Stimulated activated CD4-positive, alpha-beta T cell treated with anti-CD3 and anti-CD28 coated beads, Interleukin-1b, Interleukin-23, amount 100 ng/mL, for 24 hours (primary cell): ENCODE data around the gene SFRP2.

Experiments
- DNase-seq, 4 experiments: peaks; one replicate each; pipeline ENCODE4 v3.0.0-alpha.2; 2020; ENCODE audit warnings: low read depth in 4 of 4, low spot score in 1 of 4

Gene SFRP2

DNA sequence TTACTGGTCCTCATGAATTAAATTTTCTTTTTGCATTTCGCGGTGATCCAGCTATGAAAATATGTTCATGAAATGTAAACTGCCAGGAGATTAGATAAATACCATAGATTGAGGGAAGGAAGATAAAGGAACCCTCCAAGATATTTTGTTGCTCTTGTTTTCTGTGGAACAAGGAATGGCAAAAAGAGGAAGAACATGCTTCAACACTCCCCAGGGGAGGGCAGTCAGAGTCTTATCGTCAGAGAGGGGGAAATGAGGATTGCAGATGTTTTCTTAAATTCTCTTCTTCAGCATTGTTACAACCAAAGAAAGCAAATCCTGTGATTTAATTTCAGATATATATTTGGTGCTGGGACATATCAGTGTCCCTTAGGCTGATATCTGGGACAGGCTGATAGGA lies 9.5 kb upstream of the SFRP2 start:
- DNase-seq: no peak

DNA sequence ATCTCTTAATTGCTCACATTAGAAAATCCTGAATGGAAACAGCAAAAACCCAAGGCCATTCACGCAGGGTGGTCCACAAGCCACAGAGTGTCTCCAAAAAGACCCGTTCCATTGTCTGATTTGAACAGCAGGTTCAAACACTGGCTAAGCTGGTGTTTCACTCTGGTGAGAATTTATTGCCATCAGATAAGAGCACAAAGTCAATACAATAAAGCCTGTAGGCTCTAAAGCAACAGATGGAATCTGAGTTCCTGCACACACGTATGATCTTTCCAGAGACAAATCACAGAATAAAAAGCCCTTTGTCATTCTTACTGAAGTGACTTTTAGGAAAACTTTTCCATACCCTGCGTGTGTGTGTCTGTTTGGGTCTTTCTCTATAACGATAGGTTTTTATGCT lies 5.1 kb upstream of the SFRP2 start:
- no peak for DNase-seq

DNA sequence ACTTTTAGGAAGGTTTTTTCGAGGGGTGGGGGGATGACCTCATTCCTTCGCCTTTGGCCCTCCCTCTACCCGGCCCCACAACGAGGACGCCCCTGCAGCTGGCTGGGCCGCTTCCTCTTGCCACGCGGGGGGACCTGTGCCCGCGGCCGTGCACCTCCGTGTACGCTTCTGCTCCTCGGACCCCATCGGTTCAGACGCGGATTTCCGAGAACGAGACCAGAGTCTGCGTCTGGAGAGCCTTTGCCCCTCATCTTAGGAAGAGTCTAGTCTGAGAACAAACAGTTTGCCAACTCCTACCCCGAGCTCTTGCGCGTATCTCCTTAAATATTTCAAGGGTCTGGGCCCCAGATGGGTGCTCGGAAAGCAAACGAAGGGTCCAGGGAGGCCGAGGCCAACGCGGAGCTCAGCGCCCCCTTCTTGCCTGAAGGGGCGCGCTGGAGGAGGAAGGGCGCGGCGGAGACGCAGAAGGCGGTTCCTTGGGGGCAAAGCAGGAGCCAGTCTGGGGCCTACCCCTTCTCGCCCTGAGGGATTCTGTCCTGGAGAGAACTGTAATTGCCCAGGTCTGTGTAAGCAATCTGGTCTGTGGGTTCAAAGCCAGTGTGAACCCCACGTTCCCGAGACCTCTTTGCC lies 3.9 kb upstream of the SFRP2 start:
- no peak for DNase-seq

DNA sequence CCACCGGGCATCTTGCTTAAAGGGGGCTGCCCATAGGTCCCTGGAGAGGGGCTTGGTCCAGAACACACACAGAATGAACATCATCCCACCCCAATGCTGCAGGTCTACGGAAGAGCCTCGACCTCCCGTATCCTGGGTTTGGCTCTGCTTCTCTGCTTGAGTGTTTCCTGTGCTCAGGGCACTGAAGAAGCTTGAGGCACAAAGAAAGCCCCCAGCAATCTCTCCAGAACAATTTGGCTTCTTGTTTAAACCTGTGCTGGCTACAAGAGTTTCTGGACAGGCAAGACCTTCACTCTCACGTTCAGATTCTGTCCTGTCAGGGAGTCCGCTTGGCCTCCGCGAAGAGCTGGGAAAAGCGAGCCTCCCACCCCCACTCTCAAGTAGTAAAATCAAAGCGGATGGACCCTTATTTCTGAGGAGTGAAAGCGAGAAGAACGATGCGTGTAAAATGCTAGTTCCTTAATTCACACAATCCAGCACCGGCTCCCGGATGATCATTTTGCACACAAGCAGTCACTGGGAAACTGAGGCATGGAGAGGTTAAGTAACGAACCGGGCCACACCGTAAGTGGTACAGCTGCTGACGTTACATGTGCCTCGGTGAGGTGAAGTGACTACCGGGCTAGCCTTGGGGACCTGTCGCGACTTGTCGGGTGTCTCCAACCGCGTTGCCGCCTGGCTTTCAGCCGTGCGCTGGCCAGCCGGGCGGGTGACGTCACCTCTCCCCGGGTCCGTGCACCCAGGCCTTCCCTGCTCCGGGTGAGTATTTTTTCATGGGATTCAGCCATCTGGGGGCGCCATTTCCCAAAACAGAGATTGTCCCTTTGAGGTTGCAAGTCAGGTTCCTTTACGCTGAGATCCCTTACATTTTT lies 3.1 kb upstream of the SFRP2 start:
- DNase-seq: peak in 1 of 4 experiments; percentile 36

DNA sequence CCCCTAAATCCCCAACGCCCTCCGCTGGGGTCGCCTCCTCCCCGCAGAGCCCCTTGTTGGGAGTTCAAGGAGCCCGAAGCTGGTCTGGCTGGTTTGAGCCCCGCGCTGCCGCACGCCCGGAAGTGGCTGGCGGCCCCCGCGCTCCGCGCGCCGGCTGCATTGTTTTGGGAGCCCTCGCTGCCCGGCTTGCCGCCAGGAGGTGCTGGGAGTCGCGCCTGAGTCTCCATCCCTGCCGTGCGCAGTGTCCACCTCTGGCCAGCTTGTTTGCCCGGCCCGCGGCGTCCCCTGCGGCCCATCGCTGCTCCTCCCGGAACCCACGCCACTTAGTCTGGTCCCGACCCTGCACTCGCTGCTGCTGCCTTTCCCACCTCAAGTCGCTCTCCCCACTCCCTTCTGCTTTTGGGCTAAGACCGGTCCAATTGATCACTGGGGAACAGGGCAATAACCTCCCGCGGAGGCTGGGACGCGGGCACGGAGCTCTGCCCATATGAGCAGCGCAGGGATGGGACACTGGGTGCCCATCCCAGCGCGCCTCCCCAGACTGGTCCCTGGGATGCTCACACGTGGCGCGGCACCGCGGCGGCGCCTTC lies 2.2 kb upstream of the SFRP2 start:
- peak in 1 of 4 experiments; percentile 25 for DNase-seq

DNA sequence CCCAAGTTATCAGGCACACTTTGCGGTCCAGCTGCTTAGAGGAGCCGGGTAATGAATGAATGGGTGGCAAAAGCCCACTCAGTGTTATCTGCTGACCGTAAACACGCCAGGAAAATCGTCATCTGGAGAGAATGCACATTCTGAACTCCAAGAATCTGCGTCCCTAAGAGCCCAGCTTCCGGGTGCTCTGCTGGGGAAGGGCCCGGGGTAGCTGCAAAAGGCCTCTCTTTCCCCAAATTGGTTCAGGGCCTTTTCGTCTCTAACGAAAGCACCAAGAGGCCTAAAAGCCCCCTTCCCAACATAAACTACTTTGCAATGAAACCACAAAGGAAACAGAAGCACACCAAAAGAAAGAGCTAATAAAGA lies 1.6 kb upstream of the SFRP2 start:
- no peak for DNase-seq

DNA sequence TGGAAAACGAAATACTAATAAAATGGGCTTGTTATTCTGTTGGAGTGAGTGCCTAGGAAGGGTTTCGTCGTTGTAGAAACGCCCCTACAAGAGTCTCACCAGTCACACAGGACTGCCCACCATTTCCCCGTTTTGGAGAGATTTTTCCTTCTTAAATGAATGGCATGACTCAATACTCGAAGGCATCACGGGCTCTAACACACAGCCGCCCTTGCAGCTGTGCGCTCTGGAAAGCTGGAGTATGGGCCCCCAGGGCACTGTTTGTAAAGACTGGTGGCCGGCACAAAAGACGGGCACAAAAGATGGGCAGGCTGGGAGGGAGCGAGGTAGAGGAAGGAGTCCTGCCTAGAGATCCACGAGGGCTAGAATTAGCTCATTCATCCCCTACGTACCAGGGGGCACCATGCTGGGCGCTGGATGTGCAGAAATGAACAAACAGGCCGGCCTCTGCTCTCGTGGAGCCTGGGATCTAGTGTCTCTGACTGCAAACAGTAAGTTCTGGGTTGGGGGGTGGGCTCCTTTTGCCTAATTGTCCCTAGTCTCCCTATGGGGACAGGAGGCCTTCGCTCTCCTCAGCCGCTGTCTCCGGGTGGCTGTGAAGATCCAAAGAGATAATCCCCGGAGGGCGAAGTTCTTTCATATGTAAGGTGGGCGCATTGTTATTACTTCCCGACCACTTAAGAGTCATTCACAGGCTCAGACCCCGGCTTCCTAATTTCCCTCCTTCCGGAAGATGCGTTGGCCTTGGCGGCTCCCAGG lies 1.0 kb upstream of the SFRP2 start:
- no peak for DNase-seq

DNA sequence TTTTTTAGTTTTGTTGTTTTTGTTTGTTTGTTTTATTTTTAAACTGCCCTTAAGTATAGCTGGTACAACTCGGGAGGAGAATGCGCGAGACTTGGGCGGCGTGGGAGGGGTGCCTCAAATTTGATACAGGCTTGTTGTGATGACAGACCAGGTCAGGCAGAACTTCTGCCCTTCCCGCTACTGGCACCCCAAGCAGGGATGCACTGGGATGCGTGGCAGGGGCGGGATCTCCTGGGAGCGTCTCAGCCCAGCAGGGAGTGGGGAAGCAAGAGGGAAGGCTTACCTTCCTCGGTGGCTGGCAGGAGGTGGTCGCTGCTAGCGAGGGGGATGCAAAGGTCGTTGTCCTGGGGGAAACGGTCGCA lies 851 bp downstream of the SFRP2 start:
- DNase-seq: no peak

DNA sequence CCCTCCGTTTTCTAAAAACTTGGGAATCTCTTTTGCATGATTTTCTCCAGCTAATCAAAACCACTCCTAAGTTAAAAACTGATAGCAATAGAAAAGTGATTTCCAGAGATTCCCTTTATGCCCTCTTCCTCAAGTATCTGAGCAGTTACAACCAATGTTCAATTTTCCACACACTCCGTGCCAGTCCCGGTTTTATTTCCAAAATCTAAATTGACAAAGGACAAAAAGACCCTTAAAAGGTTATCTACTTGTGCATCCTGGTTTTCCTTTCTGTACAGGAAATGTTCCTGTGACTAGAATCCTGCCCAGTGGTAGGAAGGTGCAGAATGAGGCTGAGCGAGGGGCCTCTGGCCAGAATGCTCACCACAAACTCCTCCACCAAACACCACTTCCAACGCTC lies 1.3 kb downstream of the SFRP2 start:
- no peak for DNase-seq

DNA sequence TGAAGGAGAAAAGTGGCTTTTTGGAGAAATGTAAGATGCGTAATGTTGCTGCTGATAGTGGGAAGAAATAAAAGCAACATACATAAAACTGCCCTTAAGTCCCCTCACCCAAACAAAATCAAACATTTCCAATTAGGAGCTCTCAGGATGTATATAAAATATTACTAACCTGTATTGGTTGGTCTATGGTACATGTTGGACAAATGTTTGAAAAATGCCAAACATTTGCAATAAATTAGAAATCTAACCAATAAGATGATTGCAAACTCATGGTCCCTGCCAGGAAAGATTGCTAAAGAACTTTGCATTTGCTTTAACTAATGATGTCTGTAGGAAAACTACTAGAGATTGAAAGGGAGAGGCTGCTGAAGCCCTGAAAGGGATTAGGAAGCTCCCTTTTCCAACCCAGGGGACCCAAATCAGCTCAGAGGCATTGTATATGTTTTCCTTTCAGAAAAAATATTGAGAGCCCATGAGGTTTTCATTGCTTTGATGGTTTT lies 1.8 kb downstream of the SFRP2 start:
- DNase-seq: no peak

DNA sequence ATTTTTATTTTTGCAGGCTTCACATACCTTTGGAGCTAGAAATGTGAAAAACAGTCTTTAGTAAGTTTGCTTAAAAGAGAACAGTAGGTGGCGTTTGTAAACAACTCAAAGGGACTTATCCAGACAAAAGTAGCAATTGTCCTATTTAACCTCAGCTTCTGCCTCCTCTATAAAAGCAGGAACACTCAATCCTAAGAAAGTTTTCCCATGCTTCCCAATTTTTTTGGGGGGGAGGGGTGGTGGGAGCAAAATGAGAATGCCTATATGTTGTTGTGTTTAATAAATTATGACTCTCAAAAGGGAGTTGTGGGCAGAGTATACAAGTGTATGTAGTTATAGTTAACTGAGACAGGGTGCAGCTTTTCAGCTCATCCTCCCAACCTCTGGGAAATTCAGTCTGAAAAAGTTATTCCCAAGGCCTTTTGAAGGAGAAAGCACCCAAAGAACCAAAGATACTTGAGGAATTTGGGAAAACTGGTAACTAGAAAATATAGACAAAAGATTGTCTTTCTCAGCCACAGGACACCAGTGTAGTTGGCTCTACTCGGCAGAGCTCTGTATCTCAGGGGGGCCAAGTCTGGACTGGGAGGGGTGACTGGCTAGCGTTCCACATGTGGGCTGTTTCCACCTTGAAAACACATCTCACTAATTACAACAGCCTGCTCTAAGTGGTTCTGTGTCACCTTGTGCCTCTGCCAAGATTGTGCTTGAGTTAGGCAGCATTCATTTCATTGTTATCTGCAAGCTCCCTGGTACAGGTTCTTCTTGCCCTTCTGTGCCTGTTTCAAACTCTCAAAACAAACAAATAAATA lies 2.8 kb downstream of the SFRP2 start:
- no peak for DNase-seq

DNA sequence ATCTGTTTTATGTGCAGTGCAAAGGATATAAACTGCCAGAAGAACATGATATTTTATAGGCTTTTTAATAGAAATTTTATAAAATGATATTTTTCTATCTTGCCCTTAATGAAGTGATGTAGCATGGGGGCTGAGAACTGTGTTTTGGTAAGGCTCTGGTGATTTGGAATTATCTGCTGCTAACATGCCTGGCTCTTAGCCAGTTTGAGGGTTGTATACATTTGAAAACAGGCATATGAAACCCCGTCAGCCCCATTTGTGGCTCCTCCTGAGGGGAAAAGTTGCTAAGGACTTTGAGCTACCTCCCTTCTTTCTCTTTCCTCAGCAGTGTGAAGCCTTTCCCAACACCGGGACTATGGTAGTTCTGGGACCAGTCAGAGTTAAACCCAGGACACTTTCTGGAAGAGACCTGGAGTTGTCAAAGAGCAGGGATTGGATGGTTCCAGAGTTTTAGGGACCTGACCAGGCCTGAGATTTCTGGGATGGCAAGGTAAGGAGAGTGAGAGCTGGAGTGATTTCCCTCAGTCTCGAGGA lies 4.7 kb downstream of the SFRP2 start:
- no peak for DNase-seq

DNA sequence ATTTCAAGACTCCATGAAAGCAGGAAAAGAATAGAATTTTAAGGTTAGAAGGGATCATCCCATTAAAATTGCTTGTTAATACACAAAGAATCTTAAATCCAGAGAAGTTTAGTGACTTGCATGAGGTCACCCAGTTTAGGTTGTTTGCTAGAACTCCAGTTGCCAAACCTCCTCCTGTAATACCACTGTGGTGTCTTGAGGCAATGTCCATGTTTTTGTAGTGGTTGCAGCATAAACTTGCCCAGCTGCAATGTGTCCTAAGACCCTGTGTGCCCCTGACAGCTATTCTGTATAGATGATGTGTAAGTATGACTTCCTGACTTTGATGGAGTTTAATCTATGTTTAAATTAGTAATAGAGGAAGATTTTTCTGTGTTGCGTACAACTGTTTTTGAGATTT lies 6.3 kb downstream of the SFRP2 start:
- no peak for DNase-seq

DNA sequence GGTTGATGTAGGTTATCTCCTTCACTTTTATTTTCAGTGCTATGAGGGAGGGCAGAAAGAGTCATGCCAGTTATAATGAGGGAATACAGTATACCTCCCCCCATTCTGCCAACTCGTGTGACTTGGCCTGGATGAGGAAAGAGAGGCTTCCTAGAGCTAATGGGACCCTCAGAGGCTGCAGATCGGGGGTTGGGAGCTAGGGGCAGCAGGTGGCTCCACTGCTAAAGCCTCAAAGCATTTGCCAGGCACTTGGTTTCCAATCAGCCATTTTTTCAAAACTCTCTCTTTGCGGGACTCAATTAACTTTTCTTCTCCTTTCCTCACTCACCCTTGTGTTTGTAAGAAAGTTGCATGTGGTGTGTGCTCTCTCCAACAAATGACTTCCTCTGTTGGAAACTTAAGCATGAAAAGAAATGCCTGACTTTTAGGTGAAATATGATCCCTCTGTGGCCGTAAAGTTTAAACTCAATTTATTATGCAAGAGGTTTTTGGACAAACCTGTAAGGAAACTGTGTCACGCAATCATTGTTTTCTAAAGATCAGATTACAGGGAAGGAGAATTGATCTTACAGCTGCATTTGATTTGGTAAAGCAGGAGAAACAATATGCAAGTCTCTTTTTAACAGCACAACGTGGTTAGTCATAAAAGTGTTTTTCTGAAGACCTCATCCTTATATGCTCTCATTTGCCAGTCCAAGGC lies 7.0 kb downstream of the SFRP2 start:
- DNase-seq: no peak

DNA sequence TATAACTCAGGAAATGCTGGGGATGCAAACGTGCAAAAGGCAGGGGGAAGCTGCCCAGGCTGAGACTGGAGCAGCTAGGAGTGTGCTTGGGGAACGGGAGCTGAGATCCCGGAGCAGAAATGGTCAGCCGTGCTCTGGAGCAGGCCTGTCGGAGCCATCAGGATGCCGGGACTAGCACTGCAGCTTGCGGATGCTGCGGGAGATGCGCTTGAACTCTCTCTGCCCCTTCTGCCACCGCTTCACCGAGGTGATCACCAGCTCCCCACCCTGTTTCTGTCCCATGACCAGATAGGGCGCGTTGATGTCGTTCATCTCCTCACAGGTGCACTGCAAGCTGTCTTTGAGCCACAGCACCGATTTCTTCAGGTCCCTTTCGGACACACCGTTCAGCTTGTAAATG lies 7.6 kb downstream of the SFRP2 start:
- no peak for DNase-seq

DNA sequence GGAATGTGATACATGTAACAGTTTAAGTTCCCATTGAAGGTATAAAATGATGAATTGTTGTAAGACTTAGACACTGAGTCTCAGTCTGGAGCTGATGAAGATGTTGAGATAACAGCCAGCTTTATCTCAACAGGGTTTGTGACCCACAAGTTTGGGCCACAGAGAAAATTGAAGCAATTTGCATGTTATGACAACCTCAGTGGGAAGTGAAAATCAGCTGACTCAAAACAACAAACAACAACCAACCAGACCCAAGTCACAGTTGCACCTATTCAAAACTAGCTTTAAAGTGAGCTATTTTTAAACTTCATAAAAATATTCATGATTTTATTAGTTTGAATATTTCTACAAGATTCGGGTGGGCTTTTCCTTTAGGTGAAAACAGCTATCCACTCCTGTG lies 8.0 kb downstream of the SFRP2 start:
- DNase-seq: no peak

DNA sequence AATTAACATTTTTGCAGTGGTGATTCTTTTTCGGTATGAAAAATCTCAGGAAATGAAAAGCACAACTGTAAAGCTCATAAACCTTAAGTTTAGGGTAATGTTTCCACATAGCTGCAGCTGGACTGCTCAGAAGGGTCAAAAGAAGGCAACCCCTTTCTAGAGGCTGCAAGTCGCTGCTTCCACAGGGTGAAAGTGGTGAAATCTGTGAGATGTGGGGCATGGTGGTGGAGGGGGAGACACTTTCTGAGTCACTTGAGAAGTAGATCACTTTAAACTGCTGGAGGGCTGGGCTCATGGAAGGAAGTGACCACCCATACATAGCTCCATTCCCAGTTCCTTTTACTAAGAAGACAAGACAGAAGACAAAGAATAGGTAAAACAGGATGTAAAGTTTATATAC lies 8.7 kb downstream of the SFRP2 start:
- DNase-seq: no peak

DNA sequence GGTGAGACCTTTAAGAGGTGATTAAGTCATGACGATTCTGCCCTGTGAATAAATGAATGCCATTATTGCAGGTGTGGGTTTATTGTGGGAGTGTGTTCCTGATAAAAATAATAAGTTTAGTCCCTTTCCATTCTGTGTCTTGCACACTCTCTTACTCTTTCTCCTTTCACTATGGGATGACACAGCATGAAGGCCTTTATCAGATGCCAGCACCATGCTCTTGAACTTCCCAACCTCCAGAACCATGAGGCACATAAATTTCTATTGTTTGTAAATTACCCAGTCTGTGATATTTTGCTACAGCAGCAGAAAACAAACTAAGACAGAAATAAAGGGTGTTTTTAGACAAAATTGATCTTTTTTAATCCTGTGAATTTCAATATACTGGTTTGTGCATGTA lies 10.5 kb downstream of the SFRP2 start:
- DNase-seq: no peak

DNA sequence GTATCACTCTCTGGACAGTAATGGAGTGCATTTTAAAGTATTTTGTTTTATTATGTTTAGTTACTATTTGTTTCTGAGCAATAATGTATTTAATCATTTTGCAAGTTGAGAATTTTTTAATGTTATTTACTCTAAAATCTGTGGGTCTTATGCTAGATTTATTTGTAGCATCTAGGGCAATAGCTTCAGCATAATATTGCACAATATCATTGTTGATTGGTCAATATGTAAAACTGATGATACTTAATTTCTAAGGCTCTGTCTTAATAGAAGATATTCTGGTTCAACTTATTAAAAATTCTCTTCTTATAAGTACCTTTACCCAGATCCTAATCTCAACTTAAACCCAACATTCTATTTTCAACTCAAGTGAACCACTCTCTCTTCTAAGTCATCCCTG lies 11.5 kb downstream of the SFRP2 start:
- no peak for DNase-seq

DNA sequence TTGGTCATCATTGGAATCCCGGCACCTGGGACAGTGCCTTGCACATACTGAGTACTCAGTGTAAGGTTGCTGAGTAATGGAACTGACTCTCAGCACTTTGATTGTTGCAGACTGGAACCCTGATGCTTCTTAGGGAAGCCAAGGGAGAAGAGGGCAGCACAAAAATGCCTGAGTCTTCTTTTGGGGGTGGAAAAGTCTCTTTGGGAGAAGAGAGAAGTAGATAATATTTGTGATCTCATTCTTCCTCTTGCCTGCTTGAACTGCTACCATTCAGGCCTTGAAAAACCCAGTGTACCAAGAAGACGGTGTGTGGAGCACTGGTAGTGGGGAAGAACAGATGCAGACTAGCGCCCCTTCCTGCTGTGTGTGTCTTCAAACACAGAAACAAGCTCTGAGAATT lies 12.3 kb downstream of the SFRP2 start:
- no peak for DNase-seq
